HL-60 (cell line): Measurements from ENCODE around the gene RNF225.

Experiments used
- CTCF ChIP-seq: IDR thresholded peaks from one replicate; pipeline ENCODE4 v1.5.1; 2011; ENCODE audit warnings: low read length, control low read depth, inconsistent platforms; ENCODE audit not compliant: insufficient read depth
- POLR2AphosphoS5 ChIP-seq: IDR thresholded peaks from 2 replicates; pipeline ENCODE4 v1.6.1; 2012; ENCODE audit warnings: low read depth

- TF ChIP-seq CTCF = no peak
- peak; percentile 68; the same call in 1 of the 2 replicates for TF ChIP-seq POLR2AphosphoS5
Observed at GRCh38 chr19:58392945-58393724, 2.3 kb upstream of the RNF225 start.
